HEK293T (cell line): ENCODE data around the gene RCHY1.

Experiments
- ARNT ChIP-seq: fragments of 450-650 bp; IDR thresholded peaks from 2 replicates; pipeline ENCODE4 v1.6.1; 2017; ENCODE audit warnings: mild to moderate bottlenecking
- BHLHE40 ChIP-seq: fragments of 450-650 bp; IDR thresholded peaks from 2 replicates; pipeline ENCODE4 v1.6.1; 2016; ENCODE audit warnings: mild to moderate bottlenecking, moderate library complexity, borderline replicate concordance
- FOXK2 ChIP-seq: fragments of 450-650 bp; IDR thresholded peaks from 2 replicates; pipeline ENCODE4 v1.6.1; 2016; ENCODE audit warnings: mild to moderate bottlenecking
- FOXM1 ChIP-seq: fragments of 450-650 bp; IDR thresholded peaks from 2 replicates; pipeline ENCODE4 v1.6.1; 2017; ENCODE audit warnings: mild to moderate bottlenecking, borderline replicate concordance
- SP1 ChIP-seq: fragments of 450-650 bp; IDR thresholded peaks from 2 replicates; pipeline ENCODE4 v1.6.1; 2017
- ZNF384 ChIP-seq: fragments of 450-650 bp; IDR thresholded peaks from 2 replicates; pipeline ENCODE4 v1.6.1; 2016

GRCh38 chr4:75552452-75552851, 38.2 kb upstream of the RCHY1 start:
- TF ChIP-seq SP1: no peak
- no peak for TF ChIP-seq FOXM1
- no peak for TF ChIP-seq ARNT
- TF ChIP-seq FOXK2: no peak
- no peak for TF ChIP-seq ZNF384
- no peak for TF ChIP-seq BHLHE40
